Fibroblast of skin of left biceps (primary cell): ENCODE results near the gene IFNL2.
"Not testable (repeated sequence)": the region's sequence is repeated elsewhere in the genome, so short reads cannot be mapped to it uniquely, and the experiment has no call there.

Experiments
- DNase-seq, 2 experiments: peaks; one replicate each; pipeline ENCODE4 v3.0.0-alpha.2; 2013; ENCODE audit warnings: low read depth in 2 of 2

Gene IFNL2

GRCh38 chr19:39253374-39254149 lies 14.6 kb upstream of the IFNL2 start:
- no peak for DNase-seq

DNA sequence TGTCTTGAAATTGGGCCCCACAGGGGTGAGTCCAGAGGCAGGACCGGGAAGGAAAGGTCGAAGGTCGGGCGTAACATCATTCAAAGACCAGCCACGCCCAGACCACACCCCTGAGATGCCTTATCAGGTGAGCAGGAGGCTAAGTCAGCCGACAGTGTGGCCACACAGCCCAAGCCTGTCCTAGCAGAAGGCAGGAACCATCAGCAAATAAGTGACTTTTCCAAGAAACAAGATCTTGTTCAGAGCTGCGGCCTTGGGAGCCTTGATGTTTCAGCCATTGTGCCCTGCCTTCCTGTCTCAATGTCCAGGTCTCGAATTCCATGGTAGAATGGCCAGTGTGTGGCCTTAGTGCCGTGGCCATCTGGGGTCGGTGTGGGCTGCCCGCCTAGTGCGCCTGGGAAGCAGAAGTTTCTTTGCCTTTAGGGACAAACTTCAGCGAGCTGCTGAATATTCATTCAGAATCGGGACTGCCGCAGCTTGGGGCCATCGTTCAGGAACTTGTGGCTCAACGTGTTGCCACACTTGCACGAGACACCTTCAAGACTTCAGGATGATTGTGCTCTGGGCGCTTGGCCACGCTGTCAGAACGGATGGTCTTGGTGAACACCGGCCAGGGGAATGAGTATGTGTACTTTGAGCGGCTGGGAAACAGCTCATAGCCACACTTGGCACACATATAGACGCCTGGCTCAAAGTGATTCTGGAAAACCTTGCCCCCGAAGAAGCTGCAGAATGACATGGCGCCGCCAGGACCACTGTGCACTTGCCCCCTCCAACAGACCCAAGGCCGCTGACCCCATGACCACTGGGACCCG lies 13.5 kb upstream of the IFNL2 start:
- DNase-seq: no peak

DNA sequence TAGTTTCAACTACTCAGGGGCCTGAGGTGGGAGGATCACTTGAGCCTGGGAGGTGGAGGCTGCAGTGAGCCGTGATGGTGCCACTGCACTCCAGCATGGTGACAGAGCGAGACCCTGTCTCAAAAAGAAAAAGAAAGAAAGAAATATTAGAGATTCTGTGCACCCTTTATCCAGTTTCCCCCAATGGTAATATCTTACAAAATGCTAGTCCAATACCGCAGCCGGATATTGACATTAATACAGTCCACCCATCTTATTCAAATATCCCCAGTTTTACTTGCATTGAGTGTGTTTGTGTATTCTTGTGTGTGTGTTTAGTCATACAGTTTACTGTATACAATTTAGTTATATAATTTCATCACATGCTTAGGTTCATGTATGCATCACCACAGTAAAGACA lies 11.0 kb upstream of the IFNL2 start:
- no peak for DNase-seq

DNA sequence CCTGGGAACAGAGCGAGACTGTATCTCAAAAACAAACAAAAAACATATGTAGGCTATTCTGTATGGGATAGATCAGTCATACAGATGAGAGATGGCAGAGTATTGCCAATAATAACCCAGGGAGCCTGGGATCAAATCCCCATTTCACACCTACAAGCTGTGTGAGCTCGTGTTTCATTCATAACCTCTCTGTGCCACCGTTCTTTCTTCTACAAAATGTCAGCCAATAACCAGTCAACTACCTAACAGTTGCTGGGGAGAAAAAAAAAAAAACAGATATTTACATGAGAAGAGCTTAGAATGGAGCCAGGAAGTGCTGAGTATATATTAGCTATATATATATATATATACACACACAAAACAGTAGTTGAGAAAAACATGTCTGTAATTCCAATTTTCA lies 6.5 kb upstream of the IFNL2 start:
- DNase-seq: no peak

DNA sequence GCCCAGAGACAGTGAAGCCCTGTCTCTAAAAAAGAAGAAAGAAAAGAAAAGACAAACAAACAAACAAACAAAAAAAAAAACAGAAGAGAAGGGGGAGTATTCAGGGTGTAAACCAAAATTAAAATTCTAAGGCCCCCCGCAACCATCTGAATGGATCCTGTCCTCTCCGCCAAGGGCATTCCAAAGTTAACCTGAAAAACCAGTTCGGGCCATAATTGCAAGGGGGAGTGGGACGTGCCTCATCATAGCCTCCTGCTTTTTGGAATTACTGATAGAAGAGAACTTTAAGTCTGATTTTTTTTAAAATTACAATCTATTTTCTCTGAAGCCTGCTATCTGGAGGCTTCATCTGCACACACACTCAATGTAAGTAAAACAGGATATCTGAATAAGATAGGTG lies 5.7 kb upstream of the IFNL2 start:
- DNase-seq: no peak

GRCh38 chr19:39263912-39264305 lies 4.3 kb upstream of the IFNL2 start:
- no peak for DNase-seq

DNA sequence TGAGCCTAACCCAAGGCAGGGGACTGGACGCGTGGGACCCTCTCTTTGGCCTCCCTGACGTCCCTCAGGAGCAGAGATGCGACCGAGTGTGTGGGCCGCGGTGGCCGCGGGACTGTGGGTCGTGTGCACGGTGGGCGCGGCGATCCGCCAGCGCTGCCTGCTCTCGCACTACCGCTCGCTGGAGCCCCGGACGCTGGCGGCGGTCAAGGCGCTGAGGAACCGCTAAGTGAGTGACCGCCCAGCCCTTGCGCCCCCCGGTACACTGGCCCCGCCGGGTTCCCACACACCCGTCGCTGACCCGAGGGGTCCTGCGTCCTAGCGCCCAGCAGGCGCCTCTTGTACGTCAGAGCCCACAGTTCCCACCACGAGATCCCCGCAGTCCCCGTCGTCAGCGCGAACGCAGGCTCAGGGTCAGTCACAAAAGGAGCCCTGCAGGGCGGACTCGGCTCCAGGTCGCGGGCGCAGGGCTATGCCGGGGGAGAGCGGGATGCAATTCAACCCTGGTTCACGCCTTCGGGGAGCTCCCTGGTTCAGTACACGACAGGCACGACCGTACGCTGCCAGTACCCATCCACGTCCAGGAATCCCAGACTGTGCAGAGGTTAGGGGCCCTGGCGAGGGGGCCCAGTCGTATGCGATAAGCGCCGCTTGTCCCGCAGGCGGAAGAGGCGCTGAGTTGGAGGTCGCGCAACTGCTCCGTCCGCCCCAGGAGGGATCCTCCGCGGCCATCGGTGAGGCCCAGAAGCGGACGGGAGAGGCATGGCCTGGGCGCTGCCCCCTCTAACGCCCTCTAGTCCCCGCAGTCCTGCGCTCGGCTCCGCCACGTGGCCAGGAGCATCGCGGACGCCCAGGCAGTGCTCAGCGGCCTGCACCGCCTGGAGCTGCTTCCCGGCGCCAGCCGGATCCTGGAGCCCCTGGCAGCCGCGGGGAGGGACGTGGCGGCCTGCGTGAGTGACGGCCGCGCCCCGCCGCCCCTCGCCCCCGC lies 3.6 kb upstream of the IFNL2 start:
- no peak for DNase-seq

DNA sequence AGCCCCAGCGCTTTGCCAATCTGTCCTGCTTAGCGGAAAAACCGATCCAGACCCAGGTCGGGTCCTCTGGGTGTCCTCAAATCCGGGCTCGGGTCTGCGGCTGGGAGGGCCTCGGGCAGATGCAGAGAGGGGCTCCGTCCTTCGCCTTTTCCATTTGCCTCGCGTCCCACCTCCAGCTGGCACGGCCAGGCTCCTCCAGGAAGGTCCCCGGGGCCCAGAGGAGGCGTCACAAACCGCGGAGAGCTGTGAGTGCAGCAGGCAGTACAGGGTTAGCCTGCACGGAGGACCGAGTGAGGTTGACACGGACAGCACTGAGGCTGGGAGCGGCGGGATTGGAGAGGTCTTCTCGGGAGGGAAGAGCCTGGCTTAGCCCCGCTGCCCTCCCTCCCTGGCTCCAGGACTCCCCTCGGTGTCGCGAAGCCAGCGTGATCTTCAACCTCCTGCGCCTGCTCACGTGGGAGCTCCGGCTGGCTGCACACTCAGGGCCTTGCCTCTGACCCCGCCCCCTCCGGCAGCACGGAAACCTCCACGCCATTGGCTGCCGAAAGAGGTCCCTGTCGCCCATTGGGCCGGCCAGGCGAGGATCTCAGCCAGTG lies 2.8 kb upstream of the IFNL2 start:
- no peak for DNase-seq

- not testable (repeated sequence) for DNase-seq
These were observed 481 bp downstream of the IFNL2 start for GRCh38 chr19:39268531-39269223.

DNA sequence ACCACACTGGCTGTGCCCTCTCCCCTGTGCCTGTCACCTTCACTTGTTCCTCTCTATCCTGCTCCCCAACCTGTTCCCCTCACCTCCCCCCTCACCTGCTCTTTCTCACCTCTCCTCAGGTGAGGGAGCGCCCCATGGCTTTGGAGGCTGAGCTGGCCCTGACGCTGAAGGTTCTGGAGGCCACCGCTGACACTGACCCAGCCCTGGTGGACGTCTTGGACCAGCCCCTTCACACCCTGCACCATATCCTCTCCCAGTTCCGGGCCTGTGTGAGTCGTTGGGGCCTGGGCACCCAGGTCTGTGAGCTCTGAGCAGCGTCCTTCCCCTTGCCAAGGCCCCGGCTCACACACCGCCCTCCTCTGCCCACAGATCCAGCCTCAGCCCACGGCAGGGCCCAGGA lies 1.2 kb downstream of the IFNL2 start:
- DNase-seq: not testable (repeated sequence)

- no peak for DNase-seq
These were observed 2.1 kb downstream of the IFNL2 start for GRCh38 chr19:39270036-39270871.

GRCh38 chr19:39273859-39274258 lies 5.7 kb downstream of the IFNL2 start:
- not testable (repeated sequence) for DNase-seq

DNA sequence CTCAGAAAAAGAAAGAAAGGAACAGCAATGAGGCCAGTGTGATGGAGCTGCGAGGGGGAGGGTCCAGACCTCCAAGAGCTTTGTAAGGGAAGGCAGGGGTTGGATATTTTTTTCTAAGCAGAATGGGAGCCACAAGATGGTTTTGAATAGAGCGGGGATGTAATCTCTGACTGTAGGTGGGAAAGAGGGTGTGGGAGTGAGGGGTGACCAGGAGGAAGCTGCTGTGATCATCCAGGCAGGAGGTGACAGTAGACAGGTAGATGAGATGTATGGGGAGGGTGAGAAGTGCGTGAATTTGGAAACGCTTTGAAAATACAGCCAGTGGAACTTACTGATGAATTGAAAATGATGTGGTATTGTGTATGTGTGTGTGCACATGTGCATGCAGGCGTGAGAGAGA lies 7.4 kb downstream of the IFNL2 start:
- no peak for DNase-seq

DNA sequence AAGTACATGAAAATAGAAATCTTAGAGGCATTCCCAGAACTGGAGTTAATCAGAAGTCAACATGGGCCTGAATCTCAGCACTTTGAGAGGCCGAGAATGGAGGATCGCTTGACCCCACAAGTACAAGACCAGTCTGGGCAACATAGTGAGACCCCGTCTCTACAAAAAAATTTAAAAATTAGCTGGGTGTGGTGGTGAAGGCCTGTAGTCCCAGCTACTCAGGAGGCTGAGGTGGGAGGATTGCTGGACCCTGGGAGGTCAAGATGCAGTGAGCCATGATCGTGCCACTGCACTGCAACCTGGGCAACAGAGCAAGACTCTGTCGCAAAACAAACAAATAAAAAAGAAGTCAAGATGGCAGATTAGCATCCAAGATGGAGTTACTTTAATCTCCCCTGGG lies 8.5 kb downstream of the IFNL2 start:
- no peak for DNase-seq

- no peak for DNase-seq
These were observed 9.4 kb downstream of the IFNL2 start for GRCh38 chr19:39277598-39277997.

DNA sequence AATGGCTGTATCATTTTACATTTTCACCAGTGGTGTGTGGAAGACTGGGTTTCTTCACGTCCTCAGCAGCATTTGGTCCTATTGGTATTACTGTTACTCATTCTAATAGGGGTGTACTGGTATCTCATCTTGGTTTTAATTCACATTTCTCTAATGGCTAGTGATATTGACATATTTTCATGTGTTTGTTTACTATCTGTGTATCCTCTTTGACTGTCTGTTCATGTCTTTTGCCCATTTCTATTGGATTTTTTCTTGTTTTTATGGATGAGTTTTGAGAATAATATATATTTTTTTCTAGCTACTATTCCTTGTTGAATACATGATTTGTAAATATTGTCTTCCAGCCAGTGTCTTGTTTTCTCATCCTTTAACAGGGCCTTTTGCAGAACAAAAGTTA lies 13.8 kb downstream of the IFNL2 start:
- no peak for DNase-seq

GRCh38 chr19:39284032-39284431 lies 15.8 kb downstream of the IFNL2 start:
- no peak for DNase-seq

DNA sequence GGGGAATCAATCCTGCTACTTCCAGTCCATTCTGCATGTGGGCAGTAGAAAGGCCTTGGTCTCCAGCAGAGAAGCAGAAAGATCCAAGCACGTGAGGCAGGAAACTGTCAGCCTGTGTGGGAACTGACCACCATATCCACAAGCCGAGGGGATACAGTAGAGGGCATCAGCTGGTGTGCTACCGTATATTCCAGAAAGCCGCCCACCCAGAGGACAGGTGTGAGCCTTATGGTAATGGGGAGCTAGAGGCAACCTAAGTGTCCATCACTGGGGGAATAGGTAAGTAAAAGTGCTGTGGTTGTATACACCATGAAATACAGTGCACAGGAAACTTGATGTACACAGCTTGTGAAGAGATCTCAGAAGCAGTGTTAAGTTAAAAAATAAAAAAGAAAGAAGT lies 25.2 kb downstream of the IFNL2 start:
- DNase-seq: no peak

DNA sequence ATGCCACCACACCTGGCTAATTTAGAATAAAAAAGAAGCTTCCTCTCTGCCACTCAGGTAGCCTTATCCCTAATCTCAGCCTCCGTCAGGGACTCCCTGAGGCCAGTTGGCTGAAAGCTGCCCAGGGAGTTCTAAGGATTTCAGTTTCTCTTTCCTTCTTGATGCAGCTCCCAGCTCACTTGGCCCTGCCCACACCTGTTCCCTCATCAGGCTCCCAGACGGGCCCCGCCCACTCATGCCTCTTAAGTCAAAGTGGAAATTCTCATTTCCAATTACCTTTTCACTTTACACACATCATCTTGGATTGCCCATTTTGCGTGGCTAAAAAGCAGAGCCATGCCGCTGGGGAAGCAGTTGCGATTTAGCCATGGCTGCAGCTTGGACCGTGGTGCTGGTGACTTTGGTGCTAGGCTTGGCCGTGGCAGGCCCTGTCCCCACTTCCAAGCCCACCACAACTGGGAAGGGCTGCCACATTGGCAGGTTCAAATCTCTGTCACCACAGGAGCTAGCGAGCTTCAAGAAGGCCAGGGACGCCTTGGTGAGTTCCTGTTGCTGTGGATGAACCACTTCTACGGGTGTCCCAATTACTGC lies 28.0 kb downstream of the IFNL2 start, which contains the start of gene IFNL1:
Gene IFNL1 (plus strand): TSS at position 353 of the 591 bp plus-strand sequence. CDS start 15 bp downstream, at position 368.
- no peak for DNase-seq

GRCh38 chr19:39296906-39297305 lies 28.7 kb downstream of the IFNL2 start:
- no peak for DNase-seq
